Activated CD8-positive, alpha-beta T cell treated with anti-CD3 and anti-CD28 coated beads for 36 hours (primary cell): ENCODE measurements around the gene CCND2. TPM values are rescaled to one million over a fixed set of nuclear protein-coding genes. Genes with fewer than 3 reads are reported as not detected.

Experiments used
- ATAC-seq: fragments of 200-7000 bp; cut with Tn5 transposase; one replicate; pipeline ENCODE4 v1.10.0; 2021; ENCODE audit warnings: mild to moderate bottlenecking, moderate library complexity
- CTCF ChIA-PET: fragments of 350-600 bp; sonication (Branson Sonifier 250); formaldehyde crosslinking; loops from one replicate; lab custom pipeline; 2021; ENCODE audit warnings: antibody characterized with exemption; lab: Charles Lee
- POLR2A ChIA-PET: fragments of 350-600 bp; sonication (Branson Sonifier 250); formaldehyde crosslinking; loops from one replicate; lab custom pipeline; 2021; ENCODE audit warnings: antibody characterized with exemption; lab: Charles Lee
- DNase-seq: peaks from one replicate; pipeline ENCODE4 v3.0.0-alpha.2; 2020
- H3K27ac Mint-ChIP-seq: one replicate; pipeline ENCODE4 v1.8.0; 2021; ENCODE audit warnings: mild to moderate bottlenecking, mixed read lengths
- H3K27me3 Mint-ChIP-seq: one replicate; pipeline ENCODE4 v1.8.0; 2021; ENCODE audit warnings: mixed read lengths
- H3K36me3 Mint-ChIP-seq: one replicate; pipeline ENCODE4 v1.8.0; 2021; ENCODE audit warnings: low read depth, mixed read lengths
- H3K4me1 Mint-ChIP-seq: one replicate; pipeline ENCODE4 v1.8.0; 2021; ENCODE audit warnings: low read depth, mixed read lengths
- H3K4me3 Mint-ChIP-seq: one replicate; pipeline ENCODE4 v1.8.0; 2021; ENCODE audit warnings: mild to moderate bottlenecking, moderate library complexity, mixed read lengths
- H3K9me3 Mint-ChIP-seq: one replicate; pipeline ENCODE4 v1.8.0; 2021; ENCODE audit warnings: mixed read lengths
- intact Hi-C: fragments of 100-400 bp; cut with micrococcal nuclease; formaldehyde crosslinking; loops from one replicate; pipeline ENCODE4 v1.10.0; 2022
- total RNA-seq, 2 experiments: library from RNA; stranded (reverse); gene quantifications; one replicate each; pipeline ENCODE4 v1.2.3, GENCODE V29; 2021
- TF ChIP-seq, protein P1 (sequence below): fragments of 200-600 bp; IDR thresholded peaks from one replicate; pipeline ENCODE4 v1.8.0; 2022; ENCODE audit warnings: antibody characterized with exemption, mild to moderate bottlenecking

CCND2 gene
- total RNA-seq, 2 experiments from 2014 or later, result 617 to 639 TPM

DNA sequence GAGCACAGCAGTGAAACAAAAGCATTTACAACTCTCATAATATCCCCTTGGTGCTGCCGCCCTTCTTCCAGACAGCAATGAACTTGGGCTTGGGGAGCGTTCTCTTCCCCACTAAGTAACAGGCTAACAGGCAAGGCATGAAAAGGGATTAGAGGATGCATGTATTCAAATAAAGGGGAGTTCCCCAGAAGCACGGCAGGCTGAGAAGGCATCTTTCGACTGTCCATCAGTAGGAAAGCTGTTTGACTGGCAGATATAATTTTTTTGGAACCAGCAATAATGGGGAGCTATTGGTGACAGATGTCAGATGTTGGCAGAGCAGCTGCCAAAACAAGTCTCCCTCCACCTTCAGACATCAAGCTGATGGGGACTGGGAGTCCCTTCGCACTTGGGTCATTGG is 38.2 kb downstream of the CCND2 start:
- POLR2A ChIA-PET, result interaction anchor here (1.3 to 1.4 kb wide), 2 partner anchors 10 to 12 kb away, joined by 3 to 4 read pairs; no protein-coding TSS in a partner anchor
- ATAC-seq (no peak), DNase-seq (no peak)
- TF ChIP-seq, protein P1, sequence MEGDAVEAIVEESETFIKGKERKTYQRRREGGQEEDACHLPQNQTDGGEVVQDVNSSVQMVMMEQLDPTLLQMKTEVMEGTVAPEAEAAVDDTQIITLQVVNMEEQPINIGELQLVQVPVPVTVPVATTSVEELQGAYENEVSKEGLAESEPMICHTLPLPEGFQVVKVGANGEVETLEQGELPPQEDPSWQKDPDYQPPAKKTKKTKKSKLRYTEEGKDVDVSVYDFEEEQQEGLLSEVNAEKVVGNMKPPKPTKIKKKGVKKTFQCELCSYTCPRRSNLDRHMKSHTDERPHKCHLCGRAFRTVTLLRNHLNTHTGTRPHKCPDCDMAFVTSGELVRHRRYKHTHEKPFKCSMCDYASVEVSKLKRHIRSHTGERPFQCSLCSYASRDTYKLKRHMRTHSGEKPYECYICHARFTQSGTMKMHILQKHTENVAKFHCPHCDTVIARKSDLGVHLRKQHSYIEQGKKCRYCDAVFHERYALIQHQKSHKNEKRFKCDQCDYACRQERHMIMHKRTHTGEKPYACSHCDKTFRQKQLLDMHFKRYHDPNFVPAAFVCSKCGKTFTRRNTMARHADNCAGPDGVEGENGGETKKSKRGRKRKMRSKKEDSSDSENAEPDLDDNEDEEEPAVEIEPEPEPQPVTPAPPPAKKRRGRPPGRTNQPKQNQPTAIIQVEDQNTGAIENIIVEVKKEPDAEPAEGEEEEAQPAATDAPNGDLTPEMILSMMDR, result no peak
- Mint-ChIP-seq H3K27ac (no peak overlapping the region), H3K36me3 (peaks cover 36% of the 10 kb centered on the region), H3K9me3 (no peaks in the 10 kb centered on the region), H3K4me3 (no peak overlapping the region), H3K4me1 (no peaks in the 10 kb centered on the region), H3K27me3 (no peaks in the 10 kb centered on the region)
- CTCF ChIA-PET, result no interaction called here
- intact Hi-C loops, result no loop called here

DNA sequence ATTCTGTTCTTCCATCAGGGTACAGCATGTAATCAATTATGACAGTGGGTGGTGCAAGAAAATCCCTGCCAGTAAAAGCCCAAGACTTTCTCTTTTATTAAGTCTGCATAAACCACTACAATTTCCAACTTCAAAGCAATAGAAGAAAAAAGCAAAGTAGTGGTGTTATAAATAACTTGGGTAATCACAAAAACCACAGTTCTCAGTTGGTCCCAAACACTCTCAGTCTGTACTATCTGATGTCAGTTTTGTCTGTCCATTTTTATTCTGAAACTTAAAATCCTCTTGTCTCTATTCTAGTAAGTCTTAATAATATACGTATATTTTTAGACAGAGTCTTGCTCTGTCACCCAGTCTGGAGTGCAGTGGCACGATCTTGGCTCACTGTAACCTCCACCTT is 38.7 kb downstream of the CCND2 start:
- TF ChIP-seq, protein P1, result no peak
- ChIA-PET POLR2A (interaction anchor here (1.3 to 1.4 kb wide), 2 partner anchors 10 to 13 kb away, joined by 3 to 4 read pairs; no protein-coding TSS in a partner anchor), CTCF (no interaction called here)
- no peak for ATAC-seq
- Mint-ChIP-seq H3K27me3 (no peaks in the 10 kb centered on the region), H3K4me1 (no peaks in the 10 kb centered on the region), H3K4me3 (no peak overlapping the region), H3K27ac (no peak overlapping the region), H3K36me3 (peaks cover 34% of the 10 kb centered on the region), H3K9me3 (no peaks in the 10 kb centered on the region)
- no peak for DNase-seq
- intact Hi-C loops, result no loop called here

DNA sequence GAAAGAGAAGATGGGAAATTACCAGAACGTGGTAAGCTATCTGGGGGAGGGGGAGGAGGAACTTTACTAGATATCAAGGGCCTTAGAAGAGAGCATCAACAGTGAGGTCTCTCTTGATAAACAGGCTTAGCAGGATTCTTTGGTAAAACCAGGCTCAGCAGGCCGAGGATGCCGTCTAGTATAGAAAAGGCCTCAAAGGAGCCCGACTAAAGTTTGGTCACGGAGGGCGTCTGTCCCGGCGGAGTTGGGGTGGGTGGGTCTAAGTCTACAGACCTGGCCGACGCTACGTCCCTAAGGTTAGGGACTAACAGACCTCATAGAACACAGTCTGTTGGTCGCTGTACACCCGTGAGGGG is 46.9 kb downstream of the CCND2 start:
- TF ChIP-seq, protein P1, result no peak
- ChIA-PET POLR2A (interaction anchor here (1.5 to 1.8 kb wide), 2 partner anchors 10 to 323 kb away, joined by 4 to 5 read pairs; no protein-coding TSS in a partner anchor), CTCF (interaction anchor here (2.3 kb wide), 1 partner anchor 436 kb away, joined by 12 read pairs; no protein-coding TSS in a partner anchor)
- Mint-ChIP-seq H3K27ac (peak overlapping the region; percentile 74), H3K4me1 (peaks cover 30% of the 10 kb centered on the region), H3K36me3 (peaks cover 12% of the 10 kb centered on the region), H3K4me3 (peak overlapping the region; percentile 88), H3K27me3 (no peaks in the 10 kb centered on the region), H3K9me3 (no peaks in the 10 kb centered on the region)
- intact Hi-C loops, result no loop called here
- ATAC-seq, result peak; percentile 33
- no peak for DNase-seq

DNA sequence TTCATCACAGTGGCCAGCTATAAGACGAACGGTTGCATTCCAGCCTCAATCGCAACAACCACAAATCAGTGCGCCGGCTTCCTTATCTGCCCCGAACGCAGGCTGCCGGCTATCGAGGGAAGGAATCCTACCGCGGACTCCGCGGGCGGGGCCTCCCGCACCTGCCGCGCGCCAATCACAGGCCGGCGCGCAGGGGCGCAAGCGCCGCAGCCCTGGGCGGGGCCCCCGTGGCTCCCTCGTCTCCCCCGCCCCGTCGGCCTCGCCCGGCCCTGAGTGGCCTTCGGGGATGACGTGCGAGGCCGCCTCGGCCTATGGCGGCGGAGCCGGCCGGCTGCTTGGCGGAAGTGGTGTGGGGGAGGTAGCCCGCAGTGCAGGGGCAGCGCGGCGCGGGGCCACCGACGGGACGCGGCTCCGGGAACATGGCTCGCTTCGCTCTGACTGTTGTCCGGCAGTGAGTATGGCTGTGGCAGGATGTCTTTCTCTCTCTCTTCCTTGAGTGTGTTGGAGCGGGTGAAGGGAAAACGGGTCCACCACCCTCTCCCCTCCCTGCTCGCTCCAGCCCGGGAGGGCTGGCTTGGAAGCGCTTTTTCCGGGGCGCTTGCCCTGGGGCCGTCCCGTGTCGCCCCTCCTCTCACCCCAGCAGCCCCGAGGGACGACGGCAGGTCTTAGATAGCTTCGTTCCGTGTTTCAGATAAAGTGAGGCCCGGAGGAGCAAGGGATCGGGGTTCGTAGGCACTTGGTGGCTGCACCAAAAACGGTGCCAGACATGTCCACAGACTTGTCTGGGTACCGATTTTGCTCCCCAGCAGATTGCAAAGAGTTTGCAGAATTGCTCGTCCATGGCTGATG is 47.5 kb downstream of the CCND2 start, which contains the start of gene TIGAR:
Gene TIGAR, plus strand, starts transcription at position 361 of the 849 bp plus-strand sequence. Its CDS starts 59 bp downstream, at position 420.
- peaks cover 30% of the 10 kb centered on the region for H3K4me1 Mint-ChIP-seq
- CTCF ChIA-PET, result interaction anchor here (2.3 kb wide), 1 partner anchor 436 kb away, joined by 12 read pairs; no protein-coding TSS in a partner anchor
- H3K27ac Mint-ChIP-seq, result peak within 1 kb of the TSS; percentile 87
- H3K4me3 Mint-ChIP-seq, result peak within 1 kb of the TSS; percentile 88
- peaks cover 12% of the 10 kb centered on the region for H3K36me3 Mint-ChIP-seq
- TF ChIP-seq, protein P1, result no peak
- H3K9me3 Mint-ChIP-seq, result no peaks in the 10 kb centered on the region
- DNase-seq, result peak; percentile 93
- intact Hi-C loops, result no loop called here
- POLR2A ChIA-PET, result interaction anchor here (1.0 to 1.8 kb wide), 4 partner anchors 10 to 323 kb away, joined by 3 to 5 read pairs (median 4); no protein-coding TSS in a partner anchor
- no peaks in the 10 kb centered on the region for H3K27me3 Mint-ChIP-seq
- peak; percentile 99 for ATAC-seq
